ENCODE measurements around the gene CCDC77.

- no peak for TF ChIP-seq CTCF (conservative IDR thresholded peaks at IDR 0.05)
- TF ChIP-seq EZH2 (IDR thresholded peaks at IDR 0.05; ENCODE audit: low read depth), result no peak
These were observed 45.7 kb downstream of the CCDC77 start for GRCh38 chr12:447141-447540.
